RWPE1 (cell line): ENCODE measurements around the gene NR6A1.

Experiments used
- CTCF ChIA-PET: fragments of 350-600 bp; sonication (Branson Sonifier 250); formaldehyde crosslinking; extraction: SDS; loops from one replicate; lab custom pipeline; 2021; lab: Yijun Ruan, JAX
- POLR2A ChIA-PET: fragments of 400-600 bp; formaldehyde crosslinking; extraction: SDS; loops from one replicate; lab custom pipeline; 2020; ENCODE audit warnings: antibody characterized with exemption; ENCODE audit not compliant: low non-redundant PET; lab: Yijun Ruan, JAX
- DNase-seq: peaks from one replicate; pipeline ENCODE4 v3.0.0; 2012; ENCODE audit warnings: low spot score
- H3K27ac ChIP-seq: fragments of 450-650 bp; 2 replicates; pipeline ENCODE4 v1.5.1; 2017
- TF ChIP-seq, protein P1 (sequence below): fragments of 450-650 bp; conservative IDR thresholded peaks from 2 replicates; pipeline ENCODE4 v1.5.1; 2017; ENCODE audit warnings: low read depth, mild to moderate bottlenecking

Gene NR6A1

DNA sequence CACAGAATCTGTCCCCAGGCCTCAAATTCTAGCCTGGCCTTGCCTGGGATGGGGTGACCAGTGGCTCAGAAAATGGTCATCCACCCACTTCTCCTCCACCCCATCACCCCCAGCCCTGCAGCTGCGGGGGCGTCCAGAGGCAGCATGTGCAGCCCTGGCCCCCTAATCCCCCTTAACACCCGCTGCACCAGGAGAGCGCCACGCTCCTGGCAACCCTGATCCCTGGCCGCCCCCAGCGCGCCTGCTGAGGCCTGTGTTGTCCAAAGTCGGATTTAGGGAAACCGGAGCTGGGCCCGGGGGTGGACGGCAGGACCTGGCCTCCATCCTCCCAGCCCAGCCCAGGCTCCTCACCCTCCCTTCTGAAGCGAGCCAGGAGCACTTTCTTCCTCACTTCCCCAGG lies 285.9 kb downstream of the NR6A1 start:
- TF ChIP-seq, protein P1, sequence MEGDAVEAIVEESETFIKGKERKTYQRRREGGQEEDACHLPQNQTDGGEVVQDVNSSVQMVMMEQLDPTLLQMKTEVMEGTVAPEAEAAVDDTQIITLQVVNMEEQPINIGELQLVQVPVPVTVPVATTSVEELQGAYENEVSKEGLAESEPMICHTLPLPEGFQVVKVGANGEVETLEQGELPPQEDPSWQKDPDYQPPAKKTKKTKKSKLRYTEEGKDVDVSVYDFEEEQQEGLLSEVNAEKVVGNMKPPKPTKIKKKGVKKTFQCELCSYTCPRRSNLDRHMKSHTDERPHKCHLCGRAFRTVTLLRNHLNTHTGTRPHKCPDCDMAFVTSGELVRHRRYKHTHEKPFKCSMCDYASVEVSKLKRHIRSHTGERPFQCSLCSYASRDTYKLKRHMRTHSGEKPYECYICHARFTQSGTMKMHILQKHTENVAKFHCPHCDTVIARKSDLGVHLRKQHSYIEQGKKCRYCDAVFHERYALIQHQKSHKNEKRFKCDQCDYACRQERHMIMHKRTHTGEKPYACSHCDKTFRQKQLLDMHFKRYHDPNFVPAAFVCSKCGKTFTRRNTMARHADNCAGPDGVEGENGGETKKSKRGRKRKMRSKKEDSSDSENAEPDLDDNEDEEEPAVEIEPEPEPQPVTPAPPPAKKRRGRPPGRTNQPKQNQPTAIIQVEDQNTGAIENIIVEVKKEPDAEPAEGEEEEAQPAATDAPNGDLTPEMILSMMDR = no peak
- no peak overlapping the region for H3K27ac ChIP-seq
- POLR2A ChIA-PET = no interaction called here
- DNase-seq = no peak
- CTCF ChIA-PET = interaction anchor here (0.8 kb wide), 1 partner anchor 122 kb away, joined by 3 read pairs; no protein-coding TSS in a partner anchor

DNA sequence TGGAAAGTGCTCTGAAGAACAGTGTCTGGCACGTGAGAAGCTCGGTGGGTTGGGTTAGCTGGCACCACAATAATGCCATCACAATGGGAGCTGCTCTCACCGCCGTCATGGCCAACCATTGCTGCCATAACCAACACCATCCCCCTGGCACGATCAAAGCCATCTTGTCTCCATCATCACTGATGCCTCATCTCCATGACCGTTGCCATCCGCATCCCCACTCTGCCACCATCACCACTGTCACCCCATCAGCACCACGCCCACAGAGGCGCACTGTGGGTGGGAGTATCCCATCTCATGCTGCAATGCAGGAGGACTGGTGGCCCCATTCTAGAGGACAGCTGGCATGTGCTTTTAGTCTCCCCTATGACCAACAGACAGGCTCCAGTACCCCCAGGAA lies 287.6 kb downstream of the NR6A1 start:
- ChIA-PET CTCF (interaction anchor here (0.6 kb wide), 2 partner anchors 14 to 18 kb away, joined by 3 to 4 read pairs; no protein-coding TSS in a partner anchor), POLR2A (no interaction called here)
- TF ChIP-seq, protein P1 = no peak
- DNase-seq = no peak
- no peak overlapping the region for H3K27ac ChIP-seq

DNA sequence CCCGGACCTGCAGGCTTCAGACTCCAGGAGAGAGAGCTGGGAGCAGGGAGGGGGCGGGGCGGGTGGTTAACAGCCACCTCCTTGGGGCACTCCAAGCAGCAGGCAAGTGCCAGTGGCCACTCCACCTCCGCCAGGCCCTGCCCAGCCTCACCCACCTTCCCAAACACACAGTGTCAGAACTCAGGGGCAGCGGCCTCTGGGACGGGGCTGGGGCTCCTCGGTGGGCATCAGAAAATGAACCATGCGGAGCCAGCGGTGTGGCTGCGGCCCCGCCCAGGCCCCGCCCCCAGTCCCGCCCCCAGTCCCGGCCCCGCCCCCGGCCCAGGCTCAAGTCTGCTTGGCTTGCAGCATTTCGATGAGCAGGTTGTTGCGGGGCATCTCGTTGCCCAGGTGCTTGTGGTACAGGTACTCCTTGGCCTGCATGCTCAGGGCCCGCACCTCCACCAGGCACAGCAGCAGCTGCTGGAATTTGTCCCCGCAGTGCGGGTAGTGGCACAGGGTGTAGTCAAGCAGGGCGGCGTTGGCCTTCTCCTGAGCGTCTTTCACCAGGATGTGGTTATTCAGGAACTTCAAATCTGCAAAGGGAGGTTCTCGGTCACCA lies 288.6 kb downstream of the NR6A1 start:
- DNase-seq = peak; percentile 67
- ChIA-PET CTCF (no interaction called here), POLR2A (no interaction called here)
- H3K27ac ChIP-seq = no peak overlapping the region
- TF ChIP-seq, protein P1 = no peak

DNA sequence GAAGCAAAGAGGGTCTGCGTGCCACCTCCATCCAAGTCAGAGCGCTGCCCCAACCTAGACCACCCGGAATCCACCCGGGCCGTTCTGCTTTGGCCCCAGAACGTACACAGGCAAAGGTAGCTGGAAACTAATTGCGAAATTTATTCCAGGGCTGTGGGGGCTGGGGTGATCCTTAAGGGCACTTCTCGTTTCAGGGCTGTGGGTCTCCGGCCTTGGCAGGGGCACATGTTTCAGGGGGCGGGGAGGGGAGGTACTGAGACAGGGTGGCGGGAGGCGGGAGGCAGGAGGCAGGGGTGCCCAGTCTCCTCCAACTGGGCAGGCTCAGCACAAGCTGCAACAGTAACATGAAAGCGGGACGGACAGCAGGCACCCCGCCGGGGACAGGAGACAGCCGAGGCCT lies 290.0 kb downstream of the NR6A1 start:
- TF ChIP-seq, protein P1 = no peak
- POLR2A ChIA-PET = no interaction called here
- H3K27ac ChIP-seq = no peak overlapping the region
- CTCF ChIA-PET = interaction anchor here (1.1 to 1.4 kb wide), 2 partner anchors 17 to 63 kb away, joined by 3 to 4 read pairs; no protein-coding TSS in a partner anchor
- DNase-seq = no peak

DNA sequence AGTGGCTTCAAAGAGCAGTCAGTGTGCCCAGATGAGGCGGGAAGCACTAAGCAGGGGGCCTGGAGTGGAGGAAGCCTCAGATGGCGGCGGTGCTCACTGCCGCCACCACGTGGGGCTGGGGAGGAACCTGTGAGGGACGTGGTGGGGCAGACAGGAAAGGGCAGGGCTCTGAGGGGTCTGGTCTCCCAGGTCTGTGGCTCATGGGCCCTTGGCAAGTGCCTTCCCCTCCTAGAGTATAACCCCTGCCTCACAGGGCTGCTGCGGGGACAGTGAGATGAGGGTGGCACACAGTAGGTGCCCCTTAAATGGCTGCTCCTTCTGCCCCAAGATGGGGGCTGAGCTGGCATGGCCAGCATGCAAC lies 290.5 kb downstream of the NR6A1 start:
- CTCF ChIA-PET = interaction anchor here (0.6 to 1.4 kb wide), 4 partner anchors 18 to 1081 kb away, joined by 3 to 4 read pairs (median 3); no protein-coding TSS in a partner anchor
- peak; percentile 50 for DNase-seq

DNA sequence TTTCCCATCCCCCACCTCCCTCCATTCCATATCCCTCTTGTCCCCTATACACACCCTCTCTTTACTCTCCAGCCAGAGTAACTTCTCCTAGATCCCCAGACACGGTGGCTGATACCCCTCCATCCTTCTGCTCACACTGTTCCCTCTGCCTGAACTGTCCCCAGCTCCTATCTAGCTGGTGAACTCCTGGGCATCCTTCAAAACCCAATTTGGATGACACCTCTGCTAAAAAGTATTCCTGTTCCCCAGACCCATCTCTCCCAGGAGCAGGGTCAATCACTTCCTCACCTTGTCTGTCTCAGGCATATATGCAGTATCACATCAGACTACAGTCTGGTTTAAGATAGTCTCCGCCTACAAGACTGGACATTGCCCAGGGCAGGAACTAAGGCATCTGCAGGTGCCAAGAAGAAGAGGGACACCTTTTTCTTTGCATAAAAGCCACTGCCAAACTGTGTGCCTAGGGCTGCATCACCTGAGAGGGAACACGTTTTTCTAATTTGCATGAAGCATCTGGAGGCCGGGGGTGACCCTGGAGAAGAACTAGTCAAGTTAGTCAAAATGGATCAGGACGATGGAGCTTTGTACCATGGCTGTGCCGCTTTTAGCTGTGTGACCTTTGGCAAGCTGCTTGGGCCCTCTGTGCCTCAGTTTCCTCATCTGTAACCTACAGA lies 291.0 kb downstream of the NR6A1 start:
- TF ChIP-seq, protein P1 = no peak
- POLR2A ChIA-PET = no interaction called here
- DNase-seq = no peak
- CTCF ChIA-PET = interaction anchor here (0.6 to 1.4 kb wide), 3 partner anchors 61 to 1080 kb away, joined by 3 to 4 read pairs (median 3); no protein-coding TSS in a partner anchor
- H3K27ac ChIP-seq = no peak overlapping the region

More for the DNA sequence above, 290.5 kb downstream of the NR6A1 start:
- POLR2A ChIA-PET = no interaction called here
- TF ChIP-seq, protein P1 = no peak; the same call in 1 of the 2 replicates
- no peak overlapping the region for H3K27ac ChIP-seq
